GM23248 (cell line): ENCODE measurements around the gene ERN2. TPM values are rescaled to one million over a fixed set of nuclear protein-coding genes. Genes with fewer than 3 reads are reported as not detected.

Experiments
- DNase-seq: peaks from one replicate; pipeline ENCODE4 v3.0.0-alpha.2; 2015
- H2AFZ ChIP-seq: fragments of 200-600 bp; sonication (generic); 2 replicates; pipeline ENCODE4 v1.6.1; 2016; ENCODE audit warnings: antibody characterized with exemption
- H3F3A ChIP-seq: fragments of 200-600 bp; sonication (generic); 2 replicates; pipeline ENCODE4 v1.6.1; 2016; ENCODE audit warnings: mild to moderate bottlenecking, antibody characterized with exemption, mixed run types; ENCODE audit not compliant: insufficient read depth
- H3K27ac ChIP-seq: fragments of 200-600 bp; sonication (generic); 2 replicates; pipeline ENCODE4 v1.5.1; 2016; ENCODE audit warnings: mild to moderate bottlenecking
- H3K27me3 ChIP-seq: fragments of 200-600 bp; sonication (generic); replicated peaks from 2 replicates; pipeline ENCODE4 v1.6.1; 2016; ENCODE audit warnings: mild to moderate bottlenecking; ENCODE audit not compliant: insufficient read depth
- H3K36me3 ChIP-seq: fragments of 200-600 bp; sonication (generic); 2 replicates; pipeline ENCODE4 v1.6.1; 2016; ENCODE audit warnings: low read depth, mild to moderate bottlenecking
- H3K4me1 ChIP-seq: fragments of 200-600 bp; sonication (generic); 2 replicates; pipeline ENCODE4 v1.6.1; 2016; ENCODE audit warnings: mild to moderate bottlenecking; ENCODE audit not compliant: insufficient read depth
- H3K4me2 ChIP-seq: fragments of 200-600 bp; sonication (generic); one replicate; pipeline ENCODE4 v1.6.1; 2016; ENCODE audit warnings: mild to moderate bottlenecking; ENCODE audit not compliant: unreplicated experiment
- H3K4me3 ChIP-seq: fragments of 200-600 bp; sonication (generic); 2 replicates; pipeline ENCODE4 v1.5.1; 2016; ENCODE audit warnings: mild to moderate bottlenecking
- H3K79me2 ChIP-seq: fragments of 200-600 bp; sonication (generic); 2 replicates; pipeline ENCODE4 v1.6.1; 2016; ENCODE audit warnings: mild to moderate bottlenecking; ENCODE audit not compliant: insufficient read depth
- H3K9ac ChIP-seq: fragments of 200-600 bp; sonication (generic); 2 replicates; pipeline ENCODE4 v1.6.1; 2016; ENCODE audit warnings: mild to moderate bottlenecking
- H3K9me2 ChIP-seq: fragments of 200-600 bp; sonication (generic); 2 replicates; pipeline ENCODE4 v1.6.1; 2016; ENCODE audit warnings: mixed run types, mild to moderate bottlenecking, moderate library complexity; ENCODE audit not compliant: insufficient read depth
- H3K9me3 ChIP-seq: fragments of 200-600 bp; sonication (generic); one replicate; pipeline ENCODE4 v1.6.1; 2017; ENCODE audit warnings: low read depth
- H4K20me1 ChIP-seq: fragments of 200-600 bp; sonication (generic); 2 replicates; pipeline ENCODE4 v1.6.0; 2016; ENCODE audit not compliant: insufficient read depth
- EZH2 ChIP-seq: fragments of 200-600 bp; sonication (generic); IDR thresholded peaks from 2 replicates; pipeline ENCODE4 v1.6.1; 2018; ENCODE audit warnings: antibody characterized with exemption, mild to moderate bottlenecking; ENCODE audit not compliant: insufficient read depth, poor library complexity, severe bottlenecking
- EZH2phosphoT487 ChIP-seq: fragments of 200-600 bp; sonication (generic); IDR thresholded peaks from 2 replicates; pipeline ENCODE4 v1.6.1; 2018; ENCODE audit warnings: antibody characterized with exemption, moderate library complexity, mild to moderate bottlenecking, low read depth; ENCODE audit not compliant: insufficient read depth
- WGBS, 2 experiments: methylation state at CpG; one replicate each; pipeline ENCODE4 v1.1.6; 2015 to 2017; ENCODE audit warnings: low lambda C conversion rate in 2 of 2, low coverage in 1 of 2; ENCODE audit errors: missing lambda C conversion rate in 2 of 2; 5-methylcytosine and 5-hydroxymethylcytosine counted together
- in situ Hi-C: fragments of 300-500 bp; cut with MboI; formaldehyde crosslinking; loops from 2 replicates; pipeline ENCODE4 v1.15.0; 2020
- polyA plus RNA-seq: library from polyadenylated mRNA; unstranded; fragments of >200 nt; fragmentation: Nextera tagmentation; extraction: Ambion mirVana; gene quantifications from 2 replicates; pipeline ENCODE4 v1.2.1, GENCODE V29; 2016
- total RNA-seq: library from RNA; depleted of rRNA; stranded (reverse); fragments of >200 nt; shearing (Covaris generic); gene quantifications from 2 replicates; pipeline ENCODE4 v1.2.3, GENCODE V29; 2014

ERN2 gene
- total and polyA plus RNA-seq, 2 experiments from 2014 or later, result not detected

GRCh38 chr16:23668225-23668624, 44.8 kb downstream of the ERN2 start:
- Histone ChIP-seq H3K4me3 (no peak overlapping the region), H3K9ac (no peak overlapping the region), H2AFZ (no peak overlapping the region), H3K4me1 (peaks cover 16% of the 10 kb centered on the region), H3K9me2 (no peaks in the 10 kb centered on the region), H3K27me3 (no peaks in the 10 kb centered on the region), H3K79me2 (peaks cover 11% of the 10 kb centered on the region; the same call in 1 of the 2 replicates), H3F3A (peaks cover 39% of the 10 kb centered on the region), H3K4me2 (no peak overlapping the region), H3K9me3 (no peaks in the 10 kb centered on the region), H3K36me3 (peaks cover 47% of the 10 kb centered on the region), H3K27ac (no peak overlapping the region), H4K20me1 (no peaks in the 10 kb centered on the region)
- DNase-seq, result no peak
- in situ Hi-C loops, result no loop called here
- TF ChIP-seq EZH2phosphoT487, result no peak
- no peak for TF ChIP-seq EZH2
- 96 to 100% methylated on average over 1 of the region's 1 CpG for WGBS, 2 experiments

GRCh38 chr16:23667355-23667659, 45.7 kb downstream of the ERN2 start:
- H3K27ac ChIP-seq, result no peak overlapping the region
- no peaks in the 10 kb centered on the region for H4K20me1 ChIP-seq
- H3K9me2 ChIP-seq, result no peaks in the 10 kb centered on the region
- no peaks in the 10 kb centered on the region for H3K27me3 ChIP-seq
- H3K4me3 ChIP-seq, result no peak overlapping the region
- peaks cover 12% of the 10 kb centered on the region; the same call in 1 of the 2 replicates for H3K79me2 ChIP-seq
- in situ Hi-C loops, result no loop called here
- no peak overlapping the region for H2AFZ ChIP-seq
- no peak overlapping the region for H3K9ac ChIP-seq
- no peak for TF ChIP-seq EZH2
- TF ChIP-seq EZH2phosphoT487, result no peak
- peaks cover 56% of the 10 kb centered on the region for H3K36me3 ChIP-seq
- H3K4me1 ChIP-seq, result peaks cover 16% of the 10 kb centered on the region
- peaks cover 39% of the 10 kb centered on the region for H3F3A ChIP-seq
- WGBS, 2 experiments, result 95 to 96% methylated on average over 6 of the region's 6 CpGs
- no peak overlapping the region for H3K4me2 ChIP-seq
- DNase-seq, result no peak
- no peaks in the 10 kb centered on the region for H3K9me3 ChIP-seq

GRCh38 chr16:23666571-23667354, 46.3 kb downstream of the ERN2 start:
- no peak overlapping the region for H3K4me2 ChIP-seq

GRCh38 chr16:23663918-23664317, 49.1 kb downstream of the ERN2 start:
- 97 to 100% methylated on average over 2 of the region's 2 CpGs for WGBS, 2 experiments

More at GRCh38 chr16:23666571-23667354, 46.3 kb downstream of the ERN2 start:
- Histone ChIP-seq H3K4me3 (no peak overlapping the region), H3K36me3 (peaks cover 56% of the 10 kb centered on the region), H3K4me1 (peaks cover 16% of the 10 kb centered on the region), H3K79me2 (peaks cover 12% of the 10 kb centered on the region; the same call in 1 of the 2 replicates), H4K20me1 (no peaks in the 10 kb centered on the region), H3K27me3 (no peaks in the 10 kb centered on the region), H3F3A (peaks cover 39% of the 10 kb centered on the region), H2AFZ (no peak overlapping the region), H3K9me2 (no peaks in the 10 kb centered on the region), H3K9me3 (no peaks in the 10 kb centered on the region), H3K9ac (no peak overlapping the region), H3K27ac (no peak overlapping the region)
- 95 to 98% methylated on average over 7 of the region's 7 CpGs for WGBS, 2 experiments
- no peak for DNase-seq
- TF ChIP-seq EZH2phosphoT487 (no peak), EZH2 (no peak)
- in situ Hi-C loops, result no loop called here

More at GRCh38 chr16:23663918-23664317, 49.1 kb downstream of the ERN2 start:
- no peak overlapping the region for H3K4me3 ChIP-seq
- no peak for DNase-seq
- H3K79me2 ChIP-seq, result peaks cover 30% of the 10 kb centered on the region
- peaks cover 18% of the 10 kb centered on the region for H3F3A ChIP-seq
- no peaks in the 10 kb centered on the region for H3K9me2 ChIP-seq
- no peaks in the 10 kb centered on the region for H3K27me3 ChIP-seq
- in situ Hi-C loops, result no loop called here
- no peak overlapping the region for H3K4me2 ChIP-seq
- TF ChIP-seq EZH2phosphoT487 (no peak), EZH2 (no peak)
- no peak overlapping the region for H3K9ac ChIP-seq
- H3K27ac ChIP-seq, result no peak overlapping the region
- no peak overlapping the region for H2AFZ ChIP-seq
- H3K36me3 ChIP-seq, result peaks cover 80% of the 10 kb centered on the region
- no peaks in the 10 kb centered on the region for H4K20me1 ChIP-seq
- no peaks in the 10 kb centered on the region for H3K9me3 ChIP-seq
- H3K4me1 ChIP-seq, result no peaks in the 10 kb centered on the region
